Uterus (tissue), 4 donors: ENCODE measurements around the gene SEPTIN10. TPM values are rescaled to one million over a fixed set of nuclear protein-coding genes. Genes with fewer than 3 reads are reported as not detected.
"Not testable (repeated sequence)": the region's sequence is repeated elsewhere in the genome, so short reads cannot be mapped to it uniquely, and the experiment has no call there.

Source experiments
- DNase-seq, 2 donors: peaks; one replicate each; pipeline ENCODE4 v3.0.0-alpha.2; 2019 to 2020
- H3K27ac ChIP-seq, 2 donors: fragments of 200-600 bp; sonication (generic); 1 replicate in 1 of 2; 2 replicates in 1 of 2; pipeline ENCODE4 v1.5.1; 2016 to 2018
- H3K27me3 ChIP-seq, 2 donors: fragments of 200-600 bp; sonication (generic); one replicate each; pipeline ENCODE4 v1.5.1; 2018 to 2019; ENCODE audit warnings: control low read depth in 1 of 2
- H3K36me3 ChIP-seq, 2 donors: fragments of 200-600 bp; sonication (generic); one replicate each; pipeline ENCODE4 v1.5.1; 2019; ENCODE audit warnings: control low read depth in 1 of 2
- H3K4me1 ChIP-seq, 2 donors: fragments of 200-600 bp; sonication (generic); one replicate each; pipeline ENCODE4 v1.5.1; 2018 to 2019; ENCODE audit warnings: control low read depth in 1 of 2
- H3K4me3 ChIP-seq, 2 donors: fragments of 200-600 bp; sonication (generic); 1 replicate in 1 of 2; 2 replicates in 1 of 2; pipeline ENCODE4 v1.5.1; 2018 to 2019; ENCODE audit warnings: mild to moderate bottlenecking in 1 of 2
- H3K9me3 ChIP-seq, 2 donors: fragments of 200-600 bp; sonication (generic); one replicate each; pipeline ENCODE4 v1.5.1; 2019; ENCODE audit warnings: control low read depth in 1 of 2
- CTCF ChIP-seq, 4 experiments: fragments of 200-600 bp in 2 of 4; fragments of 450-650 bp in 2 of 4; sonication (generic) in 2 of 4; IDR thresholded peaks; one replicate each; pipeline ENCODE4 v1.5.1; 2016 to 2019; ENCODE audit warnings: antibody characterized with exemption in 4 of 4, mild to moderate bottlenecking in 2 of 4, moderate library complexity in 1 of 4
- POLR2A ChIP-seq, 2 donors: fragments of 450-650 bp; IDR thresholded peaks; one replicate each; pipeline ENCODE4 v1.6.1; 2016; ENCODE audit warnings: antibody characterized with exemption in 2 of 2, mild to moderate bottlenecking in 1 of 2, moderate library complexity in 1 of 2
- intact Hi-C: fragments of 100-400 bp; cut with DNase I; formaldehyde crosslinking; loops from one replicate; pipeline ENCODE4 v1.15.1; 2023; ENCODE audit warnings: low total_unique reads
- total RNA-seq, 4 donors: library from RNA; depleted of rRNA in 3 of 4; stranded (reverse); fragments of >200 nt in 3 of 4; gene quantifications; one replicate each; pipeline versions ENCODE4 v1.1.0 to v1.2.4, GENCODE V29; 2014 to 2023
- donor health status: DM: yes; HTN: yes; CAD: no.

The SEPTIN10 gene
- total RNA-seq, 4 donors from 2014 or later, result 52.8 to 181 (median 121) TPM

GRCh38 chr2:109629867-109630266, 16.1 kb upstream of the SEPTIN10 start:
- Histone ChIP-seq H3K27me3 (no peaks in the 10 kb centered on the region), H3K9me3 (no peaks in the 10 kb centered on the region), H3K36me3 (no peaks in the 10 kb centered on the region), H3K4me3 (no peak overlapping the region), H3K27ac (no peak overlapping the region), H3K4me1 (no peaks in the 10 kb centered on the region)
- intact Hi-C loops, result no loop called here
- TF ChIP-seq POLR2A (IDR thresholded peaks at IDR 0.05) (no peak), CTCF (IDR thresholded peaks at IDR 0.05) (no peak)
- DNase-seq, result no peak

GRCh38 chr2:109628321-109628720, 14.6 kb upstream of the SEPTIN10 start:
- H3K4me1 ChIP-seq, H3K27me3 ChIP-seq, H3K27ac ChIP-seq, DNase-seq, H3K9me3 ChIP-seq, H3K36me3 ChIP-seq, intact Hi-C loops, H3K4me3 ChIP-seq: not testable (repeated sequence)

- Histone ChIP-seq H3K4me3 (no peak overlapping the region), H3K9me3 (no peaks in the 10 kb centered on the region), H3K27me3 (peaks cover 0 to 5% of the 10 kb centered on the region in 2 donors), H3K4me1 (no peaks in the 10 kb centered on the region), H3K36me3 (no peaks in the 10 kb centered on the region), H3K27ac (no peak overlapping the region)
- intact Hi-C loops, result no loop called here
- DNase-seq, result no peak
- TF ChIP-seq POLR2A (IDR thresholded peaks at IDR 0.05) (no peak), CTCF (IDR thresholded peaks at IDR 0.05) (no peak)
Observed at GRCh38 chr2:109624339-109624738, 10.6 kb upstream of the SEPTIN10 start.

GRCh38 chr2:109623923-109624322, 10.2 kb upstream of the SEPTIN10 start:
- Histone ChIP-seq H3K27ac (no peak overlapping the region), H3K27me3 (peaks cover 0 to 5% of the 10 kb centered on the region in 2 donors), H3K36me3 (no peaks in the 10 kb centered on the region), H3K4me1 (no peaks in the 10 kb centered on the region), H3K4me3 (no peak overlapping the region), H3K9me3 (no peaks in the 10 kb centered on the region)
- intact Hi-C loops, result no loop called here
- DNase-seq, result no peak
- no peak for TF ChIP-seq CTCF (IDR thresholded peaks at IDR 0.05)
- no peak for TF ChIP-seq POLR2A (IDR thresholded peaks at IDR 0.05)

- no peaks in the 10 kb centered on the region for H3K4me1 ChIP-seq
- H3K9me3 ChIP-seq, result no peaks in the 10 kb centered on the region
- DNase-seq, result no peak
- no peak overlapping the region for H3K4me3 ChIP-seq
- H3K36me3 ChIP-seq, result no peaks in the 10 kb centered on the region
- TF ChIP-seq CTCF (IDR thresholded peaks at IDR 0.05) (no peak), POLR2A (IDR thresholded peaks at IDR 0.05) (no peak)
- no peak overlapping the region for H3K27ac ChIP-seq
- intact Hi-C loops, result no loop called here
- H3K27me3 ChIP-seq, result peaks cover 0 to 5% of the 10 kb centered on the region in 2 donors
Observed at GRCh38 chr2:109623297-109623696, 9.5 kb upstream of the SEPTIN10 start.

GRCh38 chr2:109619032-109619615, 5.4 kb upstream of the SEPTIN10 start:
- Histone ChIP-seq H3K27me3 (peaks cover 0 to 5% of the 10 kb centered on the region in 2 donors), H3K27ac (no peak overlapping the region), H3K4me1 (peaks cover 0 to 8% of the 10 kb centered on the region in 2 donors), H3K9me3 (no peaks in the 10 kb centered on the region), H3K36me3 (no peaks in the 10 kb centered on the region), H3K4me3 (no peak overlapping the region)
- DNase-seq, result no peak
- TF ChIP-seq CTCF (IDR thresholded peaks at IDR 0.05) (no peak), POLR2A (IDR thresholded peaks at IDR 0.05) (no peak)
- intact Hi-C loops, result no loop called here
